Nephron progenitor cell (in vitro differentiated cells): ENCODE data around the gene CDH3.
A peak's percentile ranks its signal among the peaks of the same experiment; 100 is the strongest.
"Not testable (repeated sequence)": the region's sequence is repeated elsewhere in the genome, so short reads cannot be mapped to it uniquely, and the experiment has no call there.

Experiments
- DNase-seq: peaks from one replicate; pipeline ENCODE4 v3.0.0; 2021
- H3K27ac Mint-ChIP-seq: 2 replicates; pipeline ENCODE4 v1.8.0; 2021; ENCODE audit warnings: mild to moderate bottlenecking, moderate library complexity, mixed read lengths
- H3K27me3 Mint-ChIP-seq: 2 replicates; pipeline ENCODE4 v1.8.0; 2021; ENCODE audit warnings: mild to moderate bottlenecking, low read depth, mixed read lengths; ENCODE audit not compliant: poor library complexity
- H3K36me3 Mint-ChIP-seq: 2 replicates; pipeline ENCODE4 v1.8.0; 2021; ENCODE audit warnings: low read depth, mixed read lengths
- H3K4me1 Mint-ChIP-seq: 2 replicates; pipeline ENCODE4 v1.8.0; 2021; ENCODE audit warnings: mixed read lengths
- H3K4me3 Mint-ChIP-seq: 2 replicates; pipeline ENCODE4 v1.8.0; 2021; ENCODE audit warnings: mild to moderate bottlenecking, moderate library complexity, mixed read lengths
- H3K9me3 Mint-ChIP-seq: 2 replicates; pipeline ENCODE4 v1.8.0; 2021; ENCODE audit warnings: mild to moderate bottlenecking, moderate library complexity, mixed read lengths
- CTCF ChIP-seq: fragments of 200-600 bp; sonication (generic); IDR thresholded peaks from 2 replicates; pipeline ENCODE4 v1.5.0; 2021; ENCODE audit warnings: antibody characterized with exemption

The CDH3 gene

GRCh38 chr16:68707340-68708152 is 62.4 kb downstream of the CDH3 start:
- H3K27me3 Mint-ChIP-seq: peaks cover 14% of the 10 kb centered on the region
- H3K4me1 Mint-ChIP-seq: peaks cover 29% of the 10 kb centered on the region
- H3K9me3 Mint-ChIP-seq: no peaks in the 10 kb centered on the region
- H3K27ac Mint-ChIP-seq: no peak overlapping the region
- DNase-seq: peak; percentile 33
- TF ChIP-seq CTCF: peak; percentile 26
- H3K36me3 Mint-ChIP-seq: no peaks in the 10 kb centered on the region
- no peak overlapping the region for H3K4me3 Mint-ChIP-seq

- no peaks in the 10 kb centered on the region for H3K9me3 Mint-ChIP-seq
- H3K36me3 Mint-ChIP-seq: no peaks in the 10 kb centered on the region
- no peak overlapping the region for H3K4me3 Mint-ChIP-seq
- DNase-seq: no peak
- peaks cover 8% of the 10 kb centered on the region for H3K27me3 Mint-ChIP-seq
- TF ChIP-seq CTCF: no peak
- no peak overlapping the region for H3K27ac Mint-ChIP-seq
- H3K4me1 Mint-ChIP-seq: peaks cover 44% of the 10 kb centered on the region
Measured at GRCh38 chr16:68710211-68710610, 65.1 kb downstream of the CDH3 start.

GRCh38 chr16:68711421-68712139 is 66.5 kb downstream of the CDH3 start:
- no peak for DNase-seq
- H3K4me3 Mint-ChIP-seq: peak overlapping the region; percentile 13
- H3K27ac Mint-ChIP-seq: no peak overlapping the region

GRCh38 chr16:68713361-68713760 is 68.3 kb downstream of the CDH3 start:
- Mint-ChIP-seq H3K36me3 (no peaks in the 10 kb centered on the region), H3K4me3 (peak overlapping the region; percentile 55), H3K4me1 (peaks cover 42% of the 10 kb centered on the region), H3K27ac (peak overlapping the region; percentile 90), H3K9me3 (peaks cover 8% of the 10 kb centered on the region), H3K27me3 (peaks cover 5% of the 10 kb centered on the region)
- peak; percentile 30 for DNase-seq
- TF ChIP-seq CTCF: no peak

More at GRCh38 chr16:68711421-68712139, 66.5 kb downstream of the CDH3 start:
- peaks cover 8% of the 10 kb centered on the region for H3K27me3 Mint-ChIP-seq
- H3K36me3 Mint-ChIP-seq: no peaks in the 10 kb centered on the region
- no peak for TF ChIP-seq CTCF
- no peaks in the 10 kb centered on the region for H3K9me3 Mint-ChIP-seq
- H3K4me1 Mint-ChIP-seq: peaks cover 49% of the 10 kb centered on the region

GRCh38 chr16:68715471-68715870 is 70.4 kb downstream of the CDH3 start:
- TF ChIP-seq CTCF: no peak
- DNase-seq: no peak
- H3K27ac Mint-ChIP-seq: no peak overlapping the region
- peaks cover 4% of the 10 kb centered on the region for H3K27me3 Mint-ChIP-seq
- peaks cover 42% of the 10 kb centered on the region for H3K4me1 Mint-ChIP-seq
- peaks cover 8% of the 10 kb centered on the region for H3K9me3 Mint-ChIP-seq
- no peaks in the 10 kb centered on the region for H3K36me3 Mint-ChIP-seq
- no peak overlapping the region for H3K4me3 Mint-ChIP-seq

- not testable (repeated sequence) for H3K4me3 Mint-ChIP-seq, H3K27ac Mint-ChIP-seq, H3K36me3 Mint-ChIP-seq, H3K9me3 Mint-ChIP-seq, H3K27me3 Mint-ChIP-seq, DNase-seq
- H3K4me1 Mint-ChIP-seq: peaks cover 35% of the 10 kb centered on the region
Measured at GRCh38 chr16:68716516-68716915, 71.4 kb downstream of the CDH3 start.
